CD4-positive, alpha-beta T cell treated with Interleukin-2 at 100 ng/mL for 4 hours (primary cell): ENCODE results near the gene SVEP1.
"Not testable (repeated sequence)": the region's sequence is repeated elsewhere in the genome, so short reads cannot be mapped to it uniquely, and the experiment has no call there.

Experiments
- DNase-seq: peaks from one replicate; pipeline ENCODE4 v3.0.0-alpha.2; 2020; ENCODE audit warnings: low spot score

Gene SVEP1

DNA sequence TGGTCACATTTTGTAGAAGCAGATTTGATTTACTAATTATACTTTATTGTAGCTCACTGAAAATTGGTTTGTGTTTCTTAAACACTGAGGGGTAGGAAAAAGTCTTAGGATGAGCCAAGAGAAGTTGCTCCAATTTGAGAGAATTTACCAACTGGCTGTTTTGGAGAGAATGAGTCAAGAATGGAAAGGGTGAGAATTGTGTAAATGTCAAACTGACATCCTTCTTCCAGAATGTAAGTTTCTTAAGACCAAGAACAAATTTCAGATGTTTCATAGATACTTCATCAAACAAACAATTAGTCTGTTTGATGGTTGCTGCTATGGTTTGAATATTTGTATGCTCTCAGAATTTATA is 135.7 kb downstream of the SVEP1 start:
- no peak for DNase-seq

DNA sequence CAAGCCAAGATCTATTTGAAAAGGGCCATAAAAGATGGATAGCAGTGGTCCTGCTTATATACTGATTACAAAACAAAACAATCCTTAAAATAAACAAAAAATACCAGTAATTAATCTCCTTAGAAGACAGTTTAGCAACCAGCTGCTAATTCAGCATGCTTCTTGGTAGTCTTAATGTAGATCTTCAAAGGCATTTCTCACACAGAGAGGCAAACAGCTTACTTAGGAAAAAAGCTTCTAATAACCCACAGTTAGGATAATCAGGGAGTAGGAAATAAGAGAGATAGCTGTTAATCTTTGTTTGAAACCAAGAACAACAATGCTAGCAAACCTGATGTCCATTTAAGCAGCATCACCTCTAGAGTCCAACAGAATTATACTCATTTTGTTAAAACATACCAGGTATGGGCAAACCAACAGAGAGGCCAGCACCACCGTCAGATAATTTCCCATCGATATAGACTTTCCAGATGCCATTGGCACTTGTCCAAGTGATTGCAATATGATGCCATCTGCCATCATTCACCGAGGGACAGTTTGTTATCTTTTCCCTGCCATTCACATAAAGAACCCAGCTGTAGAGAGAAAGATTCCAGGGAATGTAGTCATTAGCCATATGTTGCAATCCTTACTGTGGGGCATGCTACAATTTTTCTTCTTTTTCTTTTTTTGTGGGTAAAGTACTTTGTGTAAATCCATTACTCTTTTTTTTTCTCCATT is 136.2 kb downstream of the SVEP1 start:
- DNase-seq: no peak

DNA sequence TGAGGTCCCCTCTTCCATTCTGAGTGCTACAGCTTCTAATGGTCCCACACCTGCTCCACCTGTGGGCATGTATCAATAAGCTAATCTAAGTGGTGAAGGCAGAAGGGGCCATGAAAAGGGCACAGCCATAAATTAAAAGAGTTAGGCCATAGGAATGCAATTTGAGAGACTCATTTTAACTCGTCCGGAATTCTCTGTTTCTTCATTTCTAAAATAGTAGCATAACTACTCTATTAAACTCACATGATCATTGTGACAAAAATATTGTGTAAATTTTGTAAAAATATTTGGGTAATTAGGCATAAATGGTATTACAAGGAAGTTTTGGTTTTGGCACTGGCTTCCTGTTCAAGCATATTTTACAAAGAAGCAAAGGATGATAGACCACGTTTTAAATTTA is 138.7 kb downstream of the SVEP1 start:
- no peak for DNase-seq

DNA sequence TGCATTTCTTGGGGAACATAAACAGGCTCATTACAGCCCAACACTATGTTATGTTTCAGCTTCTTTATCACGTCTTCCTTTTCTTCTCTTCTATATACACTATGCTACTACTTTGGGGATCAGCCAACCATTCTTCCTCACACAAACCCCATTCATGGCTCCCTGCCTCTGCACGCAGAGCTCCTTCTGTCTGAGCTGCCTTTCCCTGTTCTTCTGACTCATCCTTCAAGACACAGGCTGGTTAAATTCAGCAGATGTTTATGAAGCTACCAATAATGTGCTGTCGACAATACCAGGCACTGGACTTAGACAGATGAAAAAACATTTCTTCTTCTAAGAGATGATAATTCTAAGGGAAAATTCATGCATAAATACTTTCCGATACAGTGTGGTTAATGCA is 139.4 kb downstream of the SVEP1 start:
- DNase-seq: no peak

DNA sequence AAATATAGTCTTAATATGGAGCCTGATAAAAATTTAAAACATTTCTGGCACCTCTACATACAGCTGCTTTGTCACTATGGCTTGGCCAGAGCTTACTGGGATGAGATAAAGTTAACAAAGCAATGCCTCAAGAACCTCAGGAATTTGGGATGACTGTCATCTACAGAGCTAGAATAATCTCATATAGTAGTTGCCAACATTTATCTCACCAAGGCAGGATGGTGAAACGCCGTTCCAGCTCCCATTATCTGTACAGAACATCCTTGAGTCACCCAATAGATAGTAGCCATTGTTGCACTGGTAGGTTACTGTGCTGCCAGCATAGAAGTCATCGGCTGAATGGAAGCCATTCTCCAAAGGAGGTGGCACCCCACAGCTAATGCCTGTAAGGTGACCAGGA is 147.3 kb downstream of the SVEP1 start:
- DNase-seq: no peak

DNA sequence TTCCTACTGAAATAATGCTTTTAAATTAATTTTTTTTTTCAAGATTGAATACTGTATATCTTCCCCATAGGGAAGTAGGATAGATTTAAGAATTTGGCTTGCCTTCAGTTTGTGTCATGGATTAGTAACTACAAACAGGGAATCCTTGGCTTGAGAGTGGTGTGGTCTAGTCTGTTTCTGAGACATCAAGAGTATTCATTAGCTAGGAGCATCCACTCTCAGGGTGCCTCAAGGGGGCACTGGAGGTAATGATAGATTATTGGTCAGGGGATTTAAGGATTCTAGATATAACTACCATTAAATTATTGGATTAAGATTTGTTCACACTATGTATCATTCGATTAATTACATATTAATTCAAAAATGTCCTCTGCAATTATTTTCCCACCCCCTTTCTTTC is 150.1 kb downstream of the SVEP1 start:
- no peak for DNase-seq

DNA sequence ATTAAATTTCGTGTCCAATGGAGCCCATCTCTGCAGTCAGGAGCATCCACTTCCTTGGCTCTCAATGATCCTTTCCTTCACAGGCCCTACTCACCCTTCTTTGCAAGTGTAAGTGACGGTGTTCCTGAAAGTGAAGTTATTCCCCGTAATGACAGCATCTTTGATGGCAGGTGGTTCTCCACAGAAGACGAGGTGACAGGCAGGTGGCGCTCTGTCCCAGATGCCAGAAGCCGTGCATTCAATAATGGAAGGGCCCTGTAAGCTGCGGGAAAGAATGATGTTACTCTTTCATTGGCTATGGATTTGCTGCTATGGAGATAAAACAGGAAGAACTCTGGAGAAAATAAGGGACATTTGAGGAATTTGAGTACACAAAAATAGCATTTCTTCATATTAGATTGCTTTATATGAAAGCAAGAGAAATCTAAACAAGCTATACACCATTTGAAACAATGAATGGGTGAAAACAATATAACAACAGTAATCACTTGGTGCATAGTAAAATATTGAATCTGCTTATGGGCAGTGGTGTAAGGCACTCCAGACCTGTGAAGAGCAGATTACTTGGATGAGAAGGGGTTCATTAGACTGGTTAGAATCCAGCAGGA is 151.9 kb downstream of the SVEP1 start:
- no peak for DNase-seq

DNA sequence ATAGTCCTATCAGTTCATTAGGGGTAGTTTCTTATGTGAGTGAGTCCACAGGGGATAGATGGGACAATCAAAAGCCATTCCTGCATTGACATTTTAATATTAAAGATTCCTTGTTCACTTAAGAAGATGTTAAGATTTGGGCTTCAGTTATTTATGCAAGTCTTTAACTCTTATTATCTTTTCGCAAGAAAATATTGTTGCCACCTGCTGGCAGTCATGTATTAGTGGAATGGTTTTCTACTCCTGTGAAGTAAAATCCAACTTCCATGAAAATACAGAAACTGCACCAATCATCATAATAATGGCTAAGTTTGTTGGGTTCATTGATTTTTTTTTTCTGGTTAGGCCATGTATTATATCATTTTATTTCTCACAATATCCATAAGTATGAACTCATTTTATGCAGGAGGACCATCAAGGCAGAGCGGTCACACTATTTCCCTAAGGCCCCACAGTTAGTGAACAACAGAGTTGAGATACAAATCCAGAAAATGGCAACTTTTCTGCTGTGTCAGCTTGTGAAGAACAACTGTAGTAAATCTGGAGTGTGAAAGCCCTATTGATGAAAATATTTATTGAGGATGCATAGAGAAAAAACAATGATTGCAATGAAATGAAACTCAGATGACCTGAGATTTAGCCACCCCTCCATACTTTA is 153.4 kb downstream of the SVEP1 start:
- DNase-seq: no peak

DNA sequence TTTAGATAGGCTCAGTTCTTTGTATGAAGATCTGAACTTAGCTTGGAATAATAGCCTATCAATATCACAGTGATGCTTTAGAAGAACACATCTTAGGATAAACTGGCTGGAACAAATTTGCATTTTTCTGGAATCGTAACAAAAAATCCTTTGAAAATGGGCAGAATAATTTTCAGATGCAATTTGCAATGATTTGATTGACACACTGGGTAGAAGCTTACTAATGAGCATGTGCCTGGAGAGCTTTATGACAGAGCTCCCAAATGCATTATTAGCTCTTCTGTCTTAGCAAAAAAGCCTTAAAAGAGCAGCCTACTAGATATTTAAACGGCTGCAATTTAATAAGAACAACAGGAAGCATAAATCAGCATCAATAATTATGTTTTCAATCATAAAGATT is 165.1 kb downstream of the SVEP1 start:
- DNase-seq: no peak

DNA sequence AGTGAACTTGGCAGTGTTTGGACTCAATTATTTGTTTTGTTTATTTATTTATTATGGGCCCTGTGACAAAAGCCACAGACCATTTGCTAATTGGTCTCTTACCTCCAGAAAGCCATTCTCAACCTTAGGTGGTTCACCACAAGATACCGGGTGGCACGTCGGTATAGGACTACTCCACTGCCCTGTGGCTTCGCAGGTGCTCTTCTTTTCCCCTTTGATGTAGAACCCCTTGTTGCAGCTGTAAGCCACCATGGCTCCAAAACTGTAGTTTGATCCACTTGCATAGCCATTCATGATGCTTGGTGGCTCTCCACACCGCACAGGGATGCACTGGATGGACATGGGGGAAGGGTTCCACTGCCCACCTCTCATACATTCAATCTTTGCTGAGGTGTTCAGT is 168.6 kb downstream of the SVEP1 start:
- DNase-seq: no peak

DNA sequence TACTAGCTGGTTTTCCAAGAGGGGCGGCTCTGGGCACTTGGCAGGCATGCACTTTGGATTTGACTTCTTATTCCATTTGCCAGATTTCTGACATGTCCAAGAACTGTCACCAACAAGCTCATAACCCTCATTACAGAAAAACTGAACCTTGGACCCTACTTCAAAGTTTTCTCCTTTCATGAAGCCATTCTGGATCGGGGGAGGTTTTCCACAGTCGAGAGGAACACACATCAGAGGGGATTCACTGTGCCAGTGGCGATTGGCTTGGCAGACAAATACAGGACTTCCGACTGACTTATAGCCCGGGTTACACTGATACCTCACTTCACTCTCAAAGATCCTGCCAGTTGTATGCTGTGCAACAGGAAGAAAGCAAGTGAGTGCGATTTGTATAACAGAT is 170.9 kb downstream of the SVEP1 start:
- no peak for DNase-seq

DNA sequence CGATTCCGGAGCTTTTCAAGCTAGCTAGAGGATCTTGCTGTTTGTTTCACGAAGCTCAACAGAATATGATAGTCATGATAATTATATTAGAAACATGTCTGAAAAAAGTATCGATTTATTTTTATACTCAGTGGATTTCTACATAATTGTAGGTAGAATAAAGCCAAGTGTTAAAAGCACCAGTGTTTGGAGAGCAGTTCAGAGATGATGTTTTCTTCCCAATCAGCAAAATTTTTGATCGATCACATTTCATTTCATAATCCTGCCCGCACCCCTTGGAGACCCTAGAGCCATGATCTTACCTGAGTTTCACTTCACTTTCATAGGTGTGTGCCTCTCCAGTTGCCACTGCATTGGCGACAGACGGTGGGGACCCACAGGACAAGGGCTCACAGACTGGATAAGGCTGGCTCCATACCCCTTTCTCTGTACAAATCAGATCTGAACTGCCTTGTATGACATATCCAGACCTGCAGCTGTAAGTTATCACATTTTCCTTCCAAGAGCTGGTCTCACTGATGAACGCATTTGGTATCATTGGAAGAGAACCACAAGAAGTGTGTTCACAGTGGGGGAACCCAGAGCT is 173.6 kb downstream of the SVEP1 start:
- no peak for DNase-seq

DNA sequence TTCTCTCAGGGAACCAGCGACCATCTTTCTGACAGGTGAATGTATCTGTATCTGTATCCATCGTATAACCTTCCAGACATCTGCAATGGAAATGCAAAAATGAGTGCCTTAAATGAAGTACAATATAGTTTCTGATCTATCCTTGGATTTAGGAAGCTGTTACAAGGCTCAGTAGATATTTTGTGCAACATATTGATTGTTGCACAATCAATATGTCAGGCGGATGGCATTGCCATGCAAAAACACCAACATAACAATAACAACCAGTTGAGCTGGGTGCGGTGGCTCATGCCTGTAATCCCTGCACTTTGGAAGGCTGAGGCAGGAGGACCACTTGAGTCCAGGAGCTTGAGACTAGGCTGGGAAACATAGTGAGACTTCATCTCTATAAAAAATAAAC is 175.1 kb downstream of the SVEP1 start:
- no peak for DNase-seq

DNA sequence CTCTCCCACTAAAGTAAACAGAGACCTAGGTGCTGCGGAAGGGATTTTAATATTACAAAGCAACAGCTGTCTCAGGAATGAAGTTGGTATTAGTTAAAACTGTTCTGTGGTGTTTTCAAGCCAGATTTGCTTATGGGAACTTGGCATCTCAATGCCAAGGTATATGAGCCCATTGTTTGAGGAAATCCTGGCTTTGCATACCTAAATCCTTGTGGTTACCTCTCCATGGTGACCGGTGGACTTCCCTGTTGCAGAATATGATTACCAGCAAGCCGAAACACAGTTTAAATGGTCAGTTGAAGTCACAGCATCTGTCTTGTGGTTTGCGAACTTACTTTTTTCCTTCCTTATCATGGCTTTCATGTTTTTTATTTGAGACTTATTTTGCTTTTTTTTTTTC is 179.6 kb downstream of the SVEP1 start:
- no peak for DNase-seq

DNA sequence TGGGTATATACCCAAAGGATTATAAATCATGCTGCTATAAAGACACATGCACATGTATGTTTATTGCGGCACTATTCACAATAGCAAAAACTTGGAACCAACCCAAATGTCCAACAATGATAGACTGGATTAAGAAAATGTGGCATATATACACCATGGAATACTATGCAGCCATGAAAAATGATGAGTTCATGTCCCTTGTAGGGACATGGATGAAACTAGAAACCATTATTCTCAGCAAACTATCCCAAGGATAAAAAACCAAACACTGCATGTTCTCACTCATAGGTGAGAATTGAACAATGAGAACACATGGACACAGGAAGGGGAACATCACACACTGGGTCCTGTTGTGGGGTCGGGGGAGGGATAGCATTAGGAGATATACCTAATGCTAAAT is 180.5 kb downstream of the SVEP1 start:
- DNase-seq: not testable (repeated sequence)

DNA sequence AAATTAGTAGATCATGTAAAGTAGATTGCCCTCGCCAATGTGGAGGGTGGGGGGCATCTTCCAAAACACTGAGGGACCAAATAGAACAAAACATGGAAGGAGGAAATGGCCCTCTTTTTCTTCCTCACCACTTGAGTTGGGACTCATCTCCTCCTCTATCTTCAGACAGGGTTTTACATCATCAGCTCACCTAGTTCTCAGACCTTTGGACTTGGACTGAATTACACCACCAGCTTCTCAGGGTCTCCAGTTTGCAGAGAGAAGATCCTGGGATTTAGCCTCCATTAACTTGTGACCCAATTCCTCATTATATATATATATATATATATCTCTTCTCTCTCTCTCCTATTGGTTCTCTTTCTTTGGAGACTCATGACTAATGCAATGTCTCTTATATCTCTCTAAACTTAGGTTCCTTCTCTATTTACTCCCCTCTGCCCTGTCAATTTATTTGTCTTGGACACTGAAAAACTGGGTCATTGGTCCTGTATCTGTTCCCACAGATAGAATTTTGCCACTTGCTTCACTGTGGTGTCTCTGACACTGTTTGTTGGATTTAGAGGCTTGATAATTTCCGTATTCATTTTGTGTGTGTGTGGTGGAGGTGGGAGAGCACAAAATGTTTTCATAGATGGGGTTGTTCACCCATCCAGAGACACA is 187.6 kb downstream of the SVEP1 start:
- DNase-seq: no peak

DNA sequence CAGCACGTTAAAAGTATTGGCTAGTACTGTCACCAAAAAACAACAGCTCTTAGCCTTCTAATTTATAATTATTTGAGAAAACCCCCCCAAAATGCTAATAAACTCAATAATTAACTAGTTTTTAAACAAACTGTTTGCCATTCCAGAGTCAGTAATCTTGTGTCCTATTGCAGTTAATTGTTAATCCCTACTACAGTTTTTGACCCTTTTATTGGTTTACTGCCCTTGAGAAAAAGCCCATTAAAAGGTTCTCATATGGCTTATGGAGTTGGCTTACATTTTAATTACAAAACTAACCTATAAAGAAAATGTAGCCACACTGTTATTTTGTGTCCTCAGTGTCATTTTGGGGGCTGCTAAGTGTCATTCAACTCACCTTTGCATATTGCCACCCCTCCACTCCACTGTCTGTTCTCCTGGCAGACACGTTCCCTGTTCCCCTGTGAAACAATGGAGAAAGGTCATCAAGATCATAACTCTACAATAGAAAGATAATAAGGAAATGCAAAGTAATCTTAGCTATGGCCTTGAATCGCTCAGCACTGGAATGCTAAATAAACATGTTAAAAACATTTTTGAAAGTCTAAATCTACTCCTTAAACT is 190.3 kb downstream of the SVEP1 start:
- DNase-seq: no peak

DNA sequence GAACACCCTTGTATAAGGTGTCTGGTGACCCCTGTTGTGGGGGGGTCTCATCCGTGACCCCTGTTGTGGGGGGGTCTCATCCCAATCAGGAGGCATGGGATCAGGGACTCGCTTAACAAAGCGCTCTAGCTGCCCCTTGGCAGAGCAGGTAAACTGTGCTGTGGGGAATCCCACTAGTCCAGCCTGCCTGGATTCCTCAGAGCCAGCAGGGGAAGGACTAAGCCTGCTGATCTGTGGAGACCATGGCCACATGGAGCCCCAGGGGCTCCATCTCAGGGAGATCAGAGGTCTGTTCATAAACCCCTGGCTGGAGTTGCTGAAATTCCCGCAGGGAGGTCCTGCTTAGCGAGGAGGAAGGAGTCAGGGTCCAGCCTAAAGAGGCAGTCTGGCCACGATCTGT is 196.1 kb downstream of the SVEP1 start:
- DNase-seq: no peak

DNA sequence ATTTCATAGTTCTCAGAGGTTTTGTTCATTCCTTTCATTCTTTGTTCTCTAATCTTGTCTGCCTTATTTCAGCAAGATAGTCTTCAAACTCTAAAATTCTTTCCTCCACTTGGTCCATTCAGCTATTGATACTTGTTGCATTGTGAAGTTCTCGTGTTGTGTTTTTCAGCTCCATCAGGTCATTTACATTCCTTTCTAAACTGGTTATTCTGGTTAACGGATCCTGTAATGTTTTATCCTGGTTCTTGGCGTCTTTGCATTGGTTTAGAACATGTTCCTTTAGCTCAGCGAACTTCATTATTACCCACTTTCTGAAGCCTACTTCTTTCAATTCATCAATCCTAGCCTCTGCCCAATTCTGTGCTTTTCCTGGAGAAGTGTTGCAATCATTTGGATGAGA is 196.8 kb downstream of the SVEP1 start:
- DNase-seq: no peak

DNA sequence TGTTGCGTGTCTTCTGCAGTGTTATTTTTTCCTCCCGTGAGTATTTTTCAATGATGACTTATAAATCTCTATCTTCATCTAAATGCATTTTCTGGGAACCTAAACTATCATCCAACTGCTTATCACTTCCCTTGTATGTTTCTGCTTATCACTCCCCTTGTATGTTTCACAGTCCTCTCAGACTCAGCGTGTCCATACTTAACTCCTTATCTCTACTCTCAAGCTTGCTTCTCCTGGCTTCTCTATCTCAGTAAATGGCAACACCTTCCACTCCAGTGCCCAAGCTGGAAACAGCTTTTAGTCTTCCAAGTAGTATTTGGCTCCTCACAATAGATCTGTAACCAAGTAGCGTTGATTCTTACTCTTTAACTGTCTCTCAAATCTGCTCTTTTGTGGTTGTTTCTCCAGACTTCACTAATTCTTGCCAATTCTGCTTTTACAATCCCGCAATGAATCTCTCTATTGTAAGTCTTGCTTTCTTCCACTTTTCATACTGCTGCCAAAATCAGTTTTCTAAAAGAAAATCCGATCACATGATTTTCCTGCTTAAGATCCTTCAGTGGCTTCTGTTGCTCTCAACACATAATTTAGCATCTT is 208.0 kb downstream of the SVEP1 start:
- DNase-seq: no peak

DNA sequence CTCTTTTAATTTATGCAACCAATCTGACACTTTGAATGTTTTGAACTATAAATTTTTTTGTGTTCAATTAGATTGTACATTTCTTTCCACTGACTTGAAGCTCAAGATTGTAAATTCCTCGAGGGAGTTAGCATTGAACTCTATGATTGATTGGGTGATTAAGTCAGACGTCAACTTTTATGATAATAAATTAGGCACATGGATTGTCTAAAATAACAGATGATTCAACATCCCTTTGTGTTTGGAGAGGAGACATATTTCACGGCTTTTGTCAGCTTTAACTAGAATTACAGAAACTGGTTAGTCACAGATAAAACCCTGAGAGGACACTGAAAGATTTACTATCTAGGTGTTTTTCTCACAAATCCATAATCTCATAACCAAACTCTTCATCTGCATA is 209.2 kb downstream of the SVEP1 start:
- DNase-seq: no peak

DNA sequence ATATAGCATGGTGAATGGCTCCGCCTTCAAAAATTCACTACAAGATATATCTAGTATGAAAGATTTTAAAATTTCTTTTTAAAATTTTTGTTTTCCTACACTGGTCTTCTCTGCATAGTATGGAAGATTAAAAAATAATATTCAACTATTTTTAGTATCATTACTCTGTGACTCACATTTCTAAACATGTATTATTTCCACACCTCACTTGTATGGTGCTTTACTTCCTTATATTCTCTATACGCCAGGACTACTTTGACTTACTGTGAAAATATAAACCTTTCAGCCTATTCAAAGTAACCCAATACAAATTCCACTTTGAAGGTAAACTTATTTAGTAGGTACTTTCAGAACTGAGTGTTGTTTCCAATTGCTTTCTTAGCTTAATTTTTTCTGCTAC is 215.1 kb downstream of the SVEP1 start:
- no peak for DNase-seq
